ENCODE measurements around the gene SLC44A1. TPM values are rescaled to one million over a fixed set of nuclear protein-coding genes. Genes with fewer than 3 reads are reported as not detected.

The SLC44A1 gene
- total and polyA plus RNA-seq, 2 of the 13 experiments (the other 11 are each of a cell fraction or from before 2014, with no cell fraction given) = 21.4 to 40.8 TPM

DNA sequence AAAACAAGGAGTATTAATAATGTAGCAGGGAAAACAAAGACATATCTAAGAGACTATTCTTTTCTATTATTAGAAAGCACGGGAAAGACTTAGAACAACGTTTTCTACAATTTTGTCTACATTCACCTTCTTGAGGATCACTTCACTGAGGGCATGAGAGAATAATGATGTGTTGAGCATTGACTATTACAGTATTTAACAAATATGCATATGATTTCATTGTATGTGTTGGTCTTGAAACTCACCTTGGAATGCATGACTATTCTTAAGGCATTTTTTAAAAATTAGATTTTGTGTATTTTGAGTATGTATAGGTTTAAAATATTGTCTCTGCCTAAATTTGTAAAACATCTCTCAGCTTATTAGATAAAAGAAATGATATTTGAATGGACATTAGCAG, 204.6 kb downstream of the SLC44A1 start:
- H3K27me3 ChIP-seq (ENCODE audit: control insufficient read depth in 1 of 2, insufficient read depth in 2 of 2, low read length in 2 of 2) = no peaks in the 10 kb centered on the region; a peak in 1 of 5 replicates
- 0% methylated on average over 2 of the region's 2 CpGs for WGBS (ENCODE audit: low lambda C conversion rate)
- ATAC-seq = no peak
- H4K20me1 ChIP-seq (ENCODE audit: insufficient read depth, low read length) = no peaks in the 10 kb centered on the region
- no peaks in the 10 kb centered on the region; a peak in 1 of 5 replicates for H3K36me3 ChIP-seq (replicated peaks in 1 of 2; ENCODE audit: control insufficient read depth in 1 of 2, insufficient read depth in 2 of 2, low read length in 2 of 2)
- H3K27ac ChIP-seq (ENCODE audit: extremely low read length, insufficient read depth, low read length) = peak overlapping the region; percentile 74
- TF ChIP-seq ZFY (CRISPR knock-in tag; IDR thresholded peaks at IDR 0.05) (no peak), ZBTB42 (CRISPR knock-in tag; IDR thresholded peaks at IDR 0.05) (no peak), SRSF1 (optimal IDR thresholded peaks at IDR 0.05; ENCODE audit: low read depth, low read length) (no peak), NR1H2 (CRISPR knock-in tag; IDR thresholded peaks at IDR 0.05; ENCODE audit: borderline replicate concordance, low read depth) (no peak), NFIC (IDR thresholded peaks at IDR 0.05; ENCODE audit: low read length) (no peak), SOX5 (CRISPR knock-in tag; IDR thresholded peaks at IDR 0.05; ENCODE audit: borderline replicate concordance) (peak; percentile 10; the same call in 1 of the 2 replicates)
- TF ChIP-seq, protein P1, sequence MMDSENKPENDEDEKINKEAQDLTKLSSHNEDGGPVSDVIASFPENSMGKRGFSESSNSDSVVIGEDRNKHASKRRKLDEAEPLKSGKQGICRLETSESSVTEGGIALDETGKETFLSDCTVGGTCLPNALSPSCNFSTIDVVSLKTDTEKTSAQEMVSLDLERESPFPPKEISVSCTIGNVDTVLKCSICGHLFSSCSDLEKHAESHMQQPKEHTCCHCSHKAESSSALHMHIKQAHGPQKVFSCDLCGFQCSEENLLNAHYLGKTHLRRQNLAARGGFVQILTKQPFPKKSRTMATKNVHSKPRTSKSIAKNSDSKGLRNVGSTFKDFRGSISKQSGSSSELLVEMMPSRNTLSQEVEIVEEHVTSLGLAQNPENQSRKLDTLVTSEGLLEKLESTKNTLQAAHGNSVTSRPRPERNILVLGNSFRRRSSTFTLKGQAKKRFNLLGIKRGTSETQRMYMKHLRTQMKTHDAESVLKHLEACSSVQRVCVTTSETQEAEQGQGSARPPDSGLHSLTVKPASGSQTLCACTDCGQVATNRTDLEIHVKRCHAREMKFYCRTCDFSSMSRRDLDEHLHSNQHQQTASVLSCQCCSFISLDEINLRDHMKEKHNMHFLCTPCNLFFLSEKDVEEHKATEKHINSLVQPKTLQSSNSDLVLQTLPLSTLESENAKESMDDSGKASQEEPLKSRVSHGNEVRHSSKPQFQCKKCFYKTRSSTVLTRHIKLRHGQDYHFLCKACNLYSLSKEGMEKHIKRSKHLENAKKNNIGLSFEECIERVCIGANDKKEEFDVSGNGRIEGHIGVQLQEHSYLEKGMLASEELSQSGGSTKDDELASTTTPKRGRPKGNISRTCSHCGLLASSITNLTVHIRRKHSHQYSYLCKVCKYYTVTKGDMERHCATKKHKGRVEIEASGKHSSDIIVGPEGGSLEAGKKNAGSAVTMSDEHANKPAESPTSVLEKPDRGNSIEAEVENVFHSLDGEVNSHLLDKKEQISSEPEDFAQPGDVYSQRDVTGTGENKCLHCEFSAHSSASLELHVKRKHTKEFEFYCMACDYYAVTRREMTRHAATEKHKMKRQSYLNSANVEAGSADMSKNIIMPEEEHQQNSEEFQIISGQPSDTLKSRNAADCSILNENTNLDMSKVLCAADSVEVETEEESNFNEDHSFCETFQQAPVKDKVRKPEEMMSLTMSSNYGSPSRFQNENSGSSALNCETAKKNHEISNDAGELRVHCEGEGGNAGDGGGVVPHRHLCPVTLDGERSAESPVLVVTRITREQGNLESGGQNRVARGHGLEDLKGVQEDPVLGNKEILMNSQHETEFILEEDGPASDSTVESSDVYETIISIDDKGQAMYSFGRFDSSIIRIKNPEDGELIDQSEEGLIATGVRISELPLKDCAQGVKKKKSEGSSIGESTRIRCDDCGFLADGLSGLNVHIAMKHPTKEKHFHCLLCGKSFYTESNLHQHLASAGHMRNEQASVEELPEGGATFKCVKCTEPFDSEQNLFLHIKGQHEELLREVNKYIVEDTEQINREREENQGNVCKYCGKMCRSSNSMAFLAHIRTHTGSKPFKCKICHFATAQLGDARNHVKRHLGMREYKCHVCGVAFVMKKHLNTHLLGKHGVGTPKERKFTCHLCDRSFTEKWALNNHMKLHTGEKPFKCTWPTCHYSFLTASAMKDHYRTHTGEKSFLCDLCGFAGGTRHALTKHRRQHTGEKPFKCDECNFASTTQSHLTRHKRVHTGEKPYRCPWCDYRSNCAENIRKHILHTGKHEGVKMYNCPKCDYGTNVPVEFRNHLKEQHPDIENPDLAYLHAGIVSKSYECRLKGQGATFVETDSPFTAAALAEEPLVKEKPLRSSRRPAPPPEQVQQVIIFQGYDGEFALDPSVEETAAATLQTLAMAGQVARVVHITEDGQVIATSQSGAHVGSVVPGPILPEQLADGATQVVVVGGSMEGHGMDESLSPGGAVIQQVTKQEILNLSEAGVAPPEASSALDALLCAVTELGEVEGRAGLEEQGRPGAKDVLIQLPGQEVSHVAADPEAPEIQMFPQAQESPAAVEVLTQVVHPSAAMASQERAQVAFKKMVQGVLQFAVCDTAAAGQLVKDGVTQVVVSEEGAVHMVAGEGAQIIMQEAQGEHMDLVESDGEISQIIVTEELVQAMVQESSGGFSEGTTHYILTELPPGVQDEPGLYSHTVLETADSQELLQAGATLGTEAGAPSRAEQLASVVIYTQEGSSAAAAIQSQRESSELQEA (CRISPR knock-in tag; IDR thresholded peaks at IDR 0.05; ENCODE audit: not compliant biosample characterization) = no peak
- TF ChIP-seq, protein P2, sequence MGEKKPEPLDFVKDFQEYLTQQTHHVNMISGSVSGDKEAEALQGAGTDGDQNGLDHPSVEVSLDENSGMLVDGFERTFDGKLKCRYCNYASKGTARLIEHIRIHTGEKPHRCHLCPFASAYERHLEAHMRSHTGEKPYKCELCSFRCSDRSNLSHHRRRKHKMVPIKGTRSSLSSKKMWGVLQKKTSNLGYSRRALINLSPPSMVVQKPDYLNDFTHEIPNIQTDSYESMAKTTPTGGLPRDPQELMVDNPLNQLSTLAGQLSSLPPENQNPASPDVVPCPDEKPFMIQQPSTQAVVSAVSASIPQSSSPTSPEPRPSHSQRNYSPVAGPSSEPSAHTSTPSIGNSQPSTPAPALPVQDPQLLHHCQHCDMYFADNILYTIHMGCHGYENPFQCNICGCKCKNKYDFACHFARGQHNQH (CRISPR knock-in tag; IDR thresholded peaks at IDR 0.05) = no peak
- H3K9ac ChIP-seq (ENCODE audit: insufficient read depth, low read depth, low read length) = peak overlapping the region; percentile 81
- H3K79me2 ChIP-seq (ENCODE audit: insufficient read depth, low read length) = peaks cover 52% of the 10 kb centered on the region
- H3K4me2 ChIP-seq (ENCODE audit: low read depth, low read length) = peak overlapping the region; percentile 81
- in situ Hi-C loops (cut with HindIII; ENCODE audit: extremely low pct_ligation_motif_present, low pct_unique_long_range_greater_than_20kb) (no loop called here), intact Hi-C loops (cut with micrococcal nuclease; ENCODE audit: unreplicated experiment) (loop anchor here (5.0 to 10.0 kb wide), 2 partner anchors 108 to 246 kb away; partner anchors contain the start of genes FKTN and TMEM38B)
- no peak for DNase-seq (ENCODE audit: low spot score)
- ChIA-PET CTCF (ENCODE audit: low intra/inter-chr PET ratio, low total read pairs) (no interaction called here), POLR2A (interaction anchor here (1.0 to 4.0 kb wide), 3 partner anchors 9 to 31 kb away, joined by 3 to 19 read pairs (median 3); no protein-coding TSS in a partner anchor)
- no peaks in the 10 kb centered on the region for H3K9me3 ChIP-seq (ENCODE audit: low read length)
- TSS peak; percentile 67 for BruUV-seq (replicated peaks)
- no peak for FAIRE-seq
- H3K4me1 ChIP-seq (ENCODE audit: insufficient read depth, low read length) = peaks cover 81% of the 10 kb centered on the region
- H3K4me3 ChIP-seq (replicated peaks in 1 of 3; ENCODE audit: insufficient read depth in 1 of 3, low read depth in 2 of 3, low read length in 3 of 3) = peak overlapping the region; percentile 83 to 90 (median 89)
- no peak overlapping the region for H2AFZ ChIP-seq (ENCODE audit: low read length)
